MCF 10A (cell line): Measurements from ENCODE around the gene UBTD1. TPM values are rescaled to one million over a fixed set of nuclear protein-coding genes. Genes with fewer than 3 reads are reported as not detected.

Source experiments
- BruUV-seq: library from RNA; stranded (reverse); fragments of 400-500 nt; replicated peaks from 2 replicates; lab custom pipeline; 2021; lab: Mats Ljungman, UMichigan
- CTCF ChIA-PET: fragments of 300-600 bp; sonication (Branson Sonifier 250); formaldehyde crosslinking; extraction: SDS; loops from one replicate; lab custom pipeline; 2021; ENCODE audit warnings: antibody characterized with exemption, inconsistent platforms; lab: Yijun Ruan, JAX
- POLR2A ChIA-PET: fragments of 300-600, 350-650 bp; sonication (Branson Sonifier 250); formaldehyde crosslinking; extraction: SDS; loops from one replicate; lab custom pipeline; 2020; ENCODE audit warnings: antibody characterized with exemption, inconsistent platforms; lab: Yijun Ruan, JAX
- DNase-seq: peaks from one replicate; pipeline ENCODE4 v3.0.0-alpha.2; 2018; ENCODE audit not compliant: unreplicated experiment
- H3K27ac Mint-ChIP-seq: one replicate; pipeline ENCODE4 v1.8.0; 2022; ENCODE audit warnings: mild to moderate bottlenecking, low read depth, mixed read lengths; ENCODE audit not compliant: unreplicated experiment
- H3K27me3 Mint-ChIP-seq: one replicate; pipeline ENCODE4 v1.8.0; 2022; ENCODE audit warnings: mixed read lengths; ENCODE audit not compliant: insufficient read depth, unreplicated experiment
- H3K36me3 Mint-ChIP-seq: one replicate; pipeline ENCODE4 v1.8.0; 2022; ENCODE audit warnings: mild to moderate bottlenecking, moderate library complexity, mixed read lengths; ENCODE audit not compliant: insufficient read depth, unreplicated experiment
- H3K4me1 Mint-ChIP-seq: one replicate; pipeline ENCODE4 v1.8.0; 2022; ENCODE audit warnings: mixed read lengths; ENCODE audit not compliant: insufficient read depth, unreplicated experiment
- H3K4me3 Mint-ChIP-seq: one replicate; pipeline ENCODE4 v1.8.0; 2022; ENCODE audit warnings: mild to moderate bottlenecking, moderate library complexity, mixed read lengths; ENCODE audit not compliant: unreplicated experiment
- H3K9me3 Mint-ChIP-seq: one replicate; pipeline ENCODE4 v1.8.0; 2022; ENCODE audit warnings: mixed read lengths; ENCODE audit not compliant: unreplicated experiment
- intact Hi-C: fragments of 100-400 bp; cut with micrococcal nuclease; formaldehyde crosslinking; loops from 2 replicates; pipeline ENCODE4 v1.14.1; 2022
- total RNA-seq: library from RNA; stranded (reverse); gene quantifications from 2 replicates; pipeline ENCODE4 v1.2.3, GENCODE V29; 2022
- TF ChIP-seq, protein P1 (sequence below): fragments of 200-600 bp; IDR thresholded peaks from one replicate; pipeline ENCODE4 v1.8.0; 2022; ENCODE audit warnings: antibody characterized with exemption, mild to moderate bottlenecking; ENCODE audit not compliant: unreplicated experiment

UBTD1 gene
- total RNA-seq, 1 experiment from 2014 or later: 7.2 TPM

DNA sequence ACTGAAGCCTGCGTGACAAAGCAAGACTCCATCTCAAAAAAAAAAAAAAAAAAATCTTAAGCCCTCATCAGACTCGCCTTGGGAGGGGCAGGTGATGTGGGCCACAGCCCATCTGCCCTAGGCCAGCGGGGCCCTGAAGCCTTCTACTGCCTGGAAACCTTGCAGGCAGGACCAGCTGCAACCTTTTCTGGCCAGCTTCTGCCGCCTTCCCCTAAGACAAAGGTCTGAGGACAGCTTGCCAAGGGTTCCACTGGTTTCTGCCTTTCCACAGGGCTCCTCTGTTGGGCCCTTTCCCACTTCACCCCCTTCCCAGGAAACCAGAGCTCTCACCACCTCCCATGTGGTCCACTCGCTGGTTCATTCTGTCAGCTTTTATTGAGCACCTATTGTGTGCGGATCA is 35.2 kb downstream of the UBTD1 start:
- H3K27ac Mint-ChIP-seq: no peak overlapping the region
- H3K36me3 Mint-ChIP-seq: no peaks in the 10 kb centered on the region
- POLR2A ChIA-PET: interaction anchor here (0.6 to 1.4 kb wide), 5 partner anchors 19 to 141 kb away, joined by 3 to 4 read pairs (median 4); partner anchors contain the start of gene UBTD1
- TF ChIP-seq, protein P1, sequence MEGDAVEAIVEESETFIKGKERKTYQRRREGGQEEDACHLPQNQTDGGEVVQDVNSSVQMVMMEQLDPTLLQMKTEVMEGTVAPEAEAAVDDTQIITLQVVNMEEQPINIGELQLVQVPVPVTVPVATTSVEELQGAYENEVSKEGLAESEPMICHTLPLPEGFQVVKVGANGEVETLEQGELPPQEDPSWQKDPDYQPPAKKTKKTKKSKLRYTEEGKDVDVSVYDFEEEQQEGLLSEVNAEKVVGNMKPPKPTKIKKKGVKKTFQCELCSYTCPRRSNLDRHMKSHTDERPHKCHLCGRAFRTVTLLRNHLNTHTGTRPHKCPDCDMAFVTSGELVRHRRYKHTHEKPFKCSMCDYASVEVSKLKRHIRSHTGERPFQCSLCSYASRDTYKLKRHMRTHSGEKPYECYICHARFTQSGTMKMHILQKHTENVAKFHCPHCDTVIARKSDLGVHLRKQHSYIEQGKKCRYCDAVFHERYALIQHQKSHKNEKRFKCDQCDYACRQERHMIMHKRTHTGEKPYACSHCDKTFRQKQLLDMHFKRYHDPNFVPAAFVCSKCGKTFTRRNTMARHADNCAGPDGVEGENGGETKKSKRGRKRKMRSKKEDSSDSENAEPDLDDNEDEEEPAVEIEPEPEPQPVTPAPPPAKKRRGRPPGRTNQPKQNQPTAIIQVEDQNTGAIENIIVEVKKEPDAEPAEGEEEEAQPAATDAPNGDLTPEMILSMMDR: no peak
- CTCF ChIA-PET: interaction anchor here (0.7 to 3.3 kb wide), 14 partner anchors 9 to 94 kb away, joined by 3 to 19 read pairs (median 6); partner anchors contain the start of genes ANKRD2, HOGA1 and UBTD1
- intact Hi-C loops: loop anchor here (2.0 kb wide), 1 partner anchor 19 kb away; no protein-coding TSS in a partner anchor
- no peaks in the 10 kb centered on the region for H3K9me3 Mint-ChIP-seq
- no TSS peak for BruUV-seq
- DNase-seq: no peak
- H3K4me1 Mint-ChIP-seq: peaks cover 10% of the 10 kb centered on the region
- H3K4me3 Mint-ChIP-seq: no peak overlapping the region
- H3K27me3 Mint-ChIP-seq: no peaks in the 10 kb centered on the region

DNA sequence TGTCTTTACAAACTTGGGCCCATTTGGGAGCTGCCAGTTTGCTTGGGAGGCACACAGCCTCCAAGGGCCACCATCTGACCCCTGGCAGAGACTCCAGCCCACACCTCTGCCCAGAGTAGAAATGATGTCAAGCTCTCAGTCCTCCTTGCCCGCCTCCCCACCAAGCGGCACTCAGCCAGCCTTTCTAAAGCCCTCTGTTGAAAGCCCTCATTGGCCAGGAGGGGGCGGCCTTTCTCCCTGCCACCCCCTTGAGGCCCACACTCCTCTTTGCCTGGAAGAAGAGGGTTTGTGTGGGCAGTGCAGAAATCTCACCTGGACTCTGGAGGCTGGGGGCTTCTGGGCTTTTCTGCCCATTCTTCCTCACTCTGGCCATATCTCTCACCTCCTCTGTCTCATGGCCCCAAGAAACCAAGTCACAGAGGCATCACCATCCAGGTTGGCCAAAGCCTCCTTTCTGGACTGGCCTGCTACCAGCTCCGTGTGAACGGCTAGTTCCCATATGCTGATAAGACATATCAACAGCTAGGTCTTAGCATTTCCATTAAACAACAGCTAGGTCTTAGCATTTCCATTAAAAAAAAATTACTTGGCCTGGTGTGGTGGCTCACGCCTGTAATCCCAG is 36.1 kb downstream of the UBTD1 start:
- POLR2A ChIA-PET: interaction anchor here (0.8 to 1.2 kb wide), 4 partner anchors 9 to 76 kb away, joined by 3 to 4 read pairs (median 4); no protein-coding TSS in a partner anchor
- intact Hi-C loops: loop anchor here (2.0 kb wide), 1 partner anchor 18 kb away; no protein-coding TSS in a partner anchor
- CTCF ChIA-PET: interaction anchor here (0.6 to 3.3 kb wide), 20 partner anchors 10 to 276 kb away, joined by 3 to 19 read pairs (median 4); partner anchors contain the start of genes ANKRD2 and HOGA1
- BruUV-seq: no TSS peak
- DNase-seq: peak; percentile 71
- TF ChIP-seq, protein P1: peak; percentile 56
- Mint-ChIP-seq H3K27me3 (no peaks in the 10 kb centered on the region), H3K9me3 (no peaks in the 10 kb centered on the region), H3K36me3 (no peaks in the 10 kb centered on the region), H3K4me3 (no peak overlapping the region), H3K4me1 (peaks cover 10% of the 10 kb centered on the region), H3K27ac (no peak overlapping the region)

DNA sequence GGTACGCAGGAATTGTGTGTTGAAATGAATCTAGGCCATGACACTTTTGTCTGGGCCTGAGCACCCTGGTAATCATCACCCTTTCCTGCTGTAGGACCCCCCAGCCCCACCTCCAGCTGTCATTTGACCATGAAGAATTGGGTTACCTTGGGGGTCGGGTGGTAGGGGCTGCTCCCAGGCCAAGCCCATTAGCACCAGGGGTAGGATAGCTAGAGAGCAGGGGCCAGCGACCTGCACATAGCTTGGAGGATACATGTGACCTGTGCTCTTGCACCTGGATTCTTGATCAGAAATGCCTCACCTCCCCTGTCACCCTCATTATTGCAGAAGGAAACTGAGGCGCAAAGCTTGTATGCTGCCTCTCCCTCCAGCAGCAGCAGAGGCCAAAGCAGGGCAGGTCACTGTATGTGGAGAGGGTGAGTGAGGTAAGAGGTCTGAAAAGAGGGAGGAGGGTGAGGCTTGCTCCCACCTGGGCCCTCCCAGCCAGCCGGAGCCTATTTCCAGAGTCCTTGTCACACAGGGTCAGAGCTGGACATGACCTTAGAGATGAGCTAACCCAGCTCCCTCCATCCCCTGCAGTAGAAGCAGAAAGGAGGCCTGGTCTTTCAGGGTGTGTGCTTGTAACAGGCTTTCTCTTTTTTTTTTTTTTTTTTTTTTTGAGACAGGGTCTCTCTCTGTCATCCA is 38.6 kb downstream of the UBTD1 start:
- DNase-seq: no peak
- Mint-ChIP-seq H3K4me1 (peaks cover 11% of the 10 kb centered on the region), H3K4me3 (no peak overlapping the region), H3K9me3 (no peaks in the 10 kb centered on the region), H3K27me3 (no peaks in the 10 kb centered on the region), H3K27ac (no peak overlapping the region), H3K36me3 (no peaks in the 10 kb centered on the region)
- BruUV-seq: no TSS peak
- TF ChIP-seq, protein P1: no peak
- ChIA-PET POLR2A (interaction anchor here (0.6 kb wide), 1 partner anchor 35 kb away, joined by 3 read pairs; no protein-coding TSS in a partner anchor), CTCF (interaction anchor here (0.6 to 1.2 kb wide), 7 partner anchors 15 to 1802 kb away, joined by 3 to 7 read pairs (median 4); no protein-coding TSS in a partner anchor)
- intact Hi-C loops: no loop called here

DNA sequence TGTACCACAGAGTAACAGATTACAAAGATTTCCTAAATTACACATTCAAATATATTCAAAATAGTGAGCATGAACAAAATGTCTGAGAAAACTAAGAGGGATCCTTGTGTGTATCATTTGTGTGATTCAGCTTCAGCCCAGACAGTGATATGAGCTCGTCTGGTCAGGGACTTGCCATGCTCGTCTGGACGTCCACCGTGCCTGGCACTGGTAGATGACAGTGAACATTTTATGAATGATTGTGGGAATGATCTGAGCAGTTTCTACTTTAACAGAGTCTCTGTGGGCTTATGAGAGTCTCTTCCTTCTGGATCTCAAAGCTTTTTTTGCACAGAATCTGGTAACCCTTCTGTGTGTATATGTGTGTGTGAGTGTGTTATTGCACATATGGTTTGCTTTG is 39.7 kb downstream of the UBTD1 start:
- no peak overlapping the region for H3K4me3 Mint-ChIP-seq
- no TSS peak for BruUV-seq
- ChIA-PET CTCF (interaction anchor here (2.0 kb wide), 1 partner anchor 34 kb away, joined by 6 read pairs; the partner anchor contains the start of gene ANKRD2), POLR2A (interaction anchor here (1.5 to 1.7 kb wide), 2 partner anchors 39 to 41 kb away, joined by 4 to 6 read pairs; partner anchors contain the start of gene UBTD1)
- intact Hi-C loops: no loop called here
- peaks cover 22% of the 10 kb centered on the region for H3K4me1 Mint-ChIP-seq
- no peaks in the 10 kb centered on the region for H3K27me3 Mint-ChIP-seq
- TF ChIP-seq, protein P1: no peak
- peak overlapping the region; percentile 39 for H3K27ac Mint-ChIP-seq
- H3K9me3 Mint-ChIP-seq: no peaks in the 10 kb centered on the region
- no peak for DNase-seq
- H3K36me3 Mint-ChIP-seq: no peaks in the 10 kb centered on the region
